Neural crest cell (in vitro differentiated cells): ENCODE results near the gene HOXD12. TPM values are rescaled to one million over a fixed set of nuclear protein-coding genes. Genes with fewer than 3 reads are reported as not detected.

ENCODE experiments used
- DNase-seq: peaks from one replicate; pipeline ENCODE4 v3.0.0; 2021; ENCODE audit warnings: low read depth, mixed read lengths, low spot score
- H3K27ac Mint-ChIP-seq: one replicate; pipeline ENCODE4 v1.8.0; 2021; ENCODE audit warnings: mild to moderate bottlenecking, mixed read lengths; ENCODE audit not compliant: unreplicated experiment
- H3K27me3 Mint-ChIP-seq: 2 replicates; pipeline ENCODE4 v1.8.0; 2021; ENCODE audit warnings: low read depth, mild to moderate bottlenecking, mixed read lengths
- H3K36me3 Mint-ChIP-seq: 2 replicates; pipeline ENCODE4 v1.8.0; 2021; ENCODE audit warnings: low read depth, mild to moderate bottlenecking, mixed read lengths
- H3K4me1 Mint-ChIP-seq: 2 replicates; pipeline ENCODE4 v1.8.0; 2021; ENCODE audit warnings: mixed read lengths
- H3K4me3 Mint-ChIP-seq: one replicate; pipeline ENCODE4 v1.8.0; 2021; ENCODE audit warnings: mild to moderate bottlenecking, mixed read lengths
- H3K9me3 Mint-ChIP-seq: 2 replicates; pipeline ENCODE4 v1.8.0; 2021; ENCODE audit warnings: mixed read lengths
- total RNA-seq: library from RNA; stranded (reverse); gene quantifications from 2 replicates; pipeline ENCODE4 v1.2.1, GENCODE V29; 2021
- TF ChIP-seq, protein P1 (sequence below): fragments of 200-600 bp; sonication (generic); conservative IDR thresholded peaks from 2 replicates; pipeline ENCODE4 v1.5.0; 2021; ENCODE audit warnings: antibody characterized with exemption, mild to moderate bottlenecking

The HOXD12 gene
- total RNA-seq, 1 donor from 2014 or later, result not detected

DNA sequence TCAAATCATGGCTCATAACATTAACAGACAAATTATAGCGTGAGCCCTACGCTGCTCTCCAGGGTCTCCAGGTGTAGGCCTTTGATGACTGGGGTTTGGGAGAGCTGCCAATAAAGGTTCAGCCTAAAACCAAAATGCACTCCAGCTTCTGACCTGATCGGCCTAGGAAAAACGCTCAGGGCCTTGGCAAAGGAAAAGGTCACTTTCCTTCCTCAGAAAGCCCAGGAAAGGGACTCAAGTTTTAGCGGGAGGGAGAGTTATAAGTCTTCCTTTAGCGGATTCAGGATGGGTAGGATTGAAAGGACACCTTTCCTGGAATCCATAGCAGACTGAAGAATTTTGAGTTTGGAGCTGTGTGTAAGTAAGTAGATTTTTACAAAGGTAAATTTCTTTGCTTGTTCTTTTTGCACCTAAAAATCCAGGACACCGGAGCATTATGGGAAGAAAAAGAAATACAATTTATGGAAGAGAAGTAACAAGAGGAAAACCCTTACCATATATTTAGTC lies 24.6 kb upstream of the HOXD12 start:
- peaks cover 2% of the 10 kb centered on the region for H3K36me3 Mint-ChIP-seq
- no peak for DNase-seq
- peaks cover 7% of the 10 kb centered on the region for H3K4me1 Mint-ChIP-seq
- H3K9me3 Mint-ChIP-seq, result no peaks in the 10 kb centered on the region
- H3K4me3 Mint-ChIP-seq, result no peak overlapping the region
- TF ChIP-seq, protein P1, sequence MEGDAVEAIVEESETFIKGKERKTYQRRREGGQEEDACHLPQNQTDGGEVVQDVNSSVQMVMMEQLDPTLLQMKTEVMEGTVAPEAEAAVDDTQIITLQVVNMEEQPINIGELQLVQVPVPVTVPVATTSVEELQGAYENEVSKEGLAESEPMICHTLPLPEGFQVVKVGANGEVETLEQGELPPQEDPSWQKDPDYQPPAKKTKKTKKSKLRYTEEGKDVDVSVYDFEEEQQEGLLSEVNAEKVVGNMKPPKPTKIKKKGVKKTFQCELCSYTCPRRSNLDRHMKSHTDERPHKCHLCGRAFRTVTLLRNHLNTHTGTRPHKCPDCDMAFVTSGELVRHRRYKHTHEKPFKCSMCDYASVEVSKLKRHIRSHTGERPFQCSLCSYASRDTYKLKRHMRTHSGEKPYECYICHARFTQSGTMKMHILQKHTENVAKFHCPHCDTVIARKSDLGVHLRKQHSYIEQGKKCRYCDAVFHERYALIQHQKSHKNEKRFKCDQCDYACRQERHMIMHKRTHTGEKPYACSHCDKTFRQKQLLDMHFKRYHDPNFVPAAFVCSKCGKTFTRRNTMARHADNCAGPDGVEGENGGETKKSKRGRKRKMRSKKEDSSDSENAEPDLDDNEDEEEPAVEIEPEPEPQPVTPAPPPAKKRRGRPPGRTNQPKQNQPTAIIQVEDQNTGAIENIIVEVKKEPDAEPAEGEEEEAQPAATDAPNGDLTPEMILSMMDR, result no peak
- no peak overlapping the region for H3K27ac Mint-ChIP-seq
- peaks cover 98% of the 10 kb centered on the region for H3K27me3 Mint-ChIP-seq

- H3K27ac Mint-ChIP-seq, result no peak overlapping the region
- TF ChIP-seq, protein P1, result no peak
- H3K9me3 Mint-ChIP-seq, result no peaks in the 10 kb centered on the region
- H3K4me1 Mint-ChIP-seq, result peaks cover 7% of the 10 kb centered on the region
- peaks cover 2% of the 10 kb centered on the region for H3K36me3 Mint-ChIP-seq
- no peak overlapping the region for H3K4me3 Mint-ChIP-seq
- DNase-seq, result no peak
- peaks cover 96% of the 10 kb centered on the region for H3K27me3 Mint-ChIP-seq
These were observed 24.1 kb upstream of the HOXD12 start for GRCh38 chr2:176075481-176075880.

DNA sequence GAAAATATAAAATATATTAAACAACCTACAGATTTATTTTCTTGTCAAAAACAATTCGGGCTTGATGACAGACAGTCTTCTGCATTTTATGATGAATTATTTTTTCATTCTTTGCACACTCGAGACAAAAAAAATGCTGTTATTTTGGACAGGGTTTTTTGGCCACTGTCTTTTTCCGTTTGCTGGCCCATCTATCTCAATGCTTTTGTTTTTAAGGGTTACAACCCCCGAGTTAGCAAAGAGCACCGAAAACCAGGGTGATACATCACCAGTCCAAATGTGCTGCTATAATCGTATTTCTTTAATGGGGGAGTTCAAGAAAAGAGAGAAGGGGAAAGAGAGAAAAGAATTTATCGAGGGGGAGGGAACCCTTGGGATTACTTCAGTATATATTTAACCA lies 23.5 kb upstream of the HOXD12 start:
- no peak overlapping the region for H3K4me3 Mint-ChIP-seq
- H3K36me3 Mint-ChIP-seq, result peaks cover 4% of the 10 kb centered on the region
- no peak for DNase-seq
- TF ChIP-seq, protein P1, result no peak
- peaks cover 10% of the 10 kb centered on the region for H3K4me1 Mint-ChIP-seq
- H3K9me3 Mint-ChIP-seq, result no peaks in the 10 kb centered on the region
- peaks cover 96% of the 10 kb centered on the region for H3K27me3 Mint-ChIP-seq
- no peak overlapping the region for H3K27ac Mint-ChIP-seq

- H3K27ac Mint-ChIP-seq, result no peak overlapping the region
- H3K9me3 Mint-ChIP-seq, result no peaks in the 10 kb centered on the region
- DNase-seq, result no peak
- H3K27me3 Mint-ChIP-seq, result peaks cover 96% of the 10 kb centered on the region
- H3K4me1 Mint-ChIP-seq, result peaks cover 13% of the 10 kb centered on the region
- TF ChIP-seq, protein P1, result no peak
- H3K4me3 Mint-ChIP-seq, result peak overlapping the region; percentile 39
- peaks cover 5% of the 10 kb centered on the region for H3K36me3 Mint-ChIP-seq
These were observed 22.8 kb upstream of the HOXD12 start for GRCh38 chr2:176076796-176077195.

DNA sequence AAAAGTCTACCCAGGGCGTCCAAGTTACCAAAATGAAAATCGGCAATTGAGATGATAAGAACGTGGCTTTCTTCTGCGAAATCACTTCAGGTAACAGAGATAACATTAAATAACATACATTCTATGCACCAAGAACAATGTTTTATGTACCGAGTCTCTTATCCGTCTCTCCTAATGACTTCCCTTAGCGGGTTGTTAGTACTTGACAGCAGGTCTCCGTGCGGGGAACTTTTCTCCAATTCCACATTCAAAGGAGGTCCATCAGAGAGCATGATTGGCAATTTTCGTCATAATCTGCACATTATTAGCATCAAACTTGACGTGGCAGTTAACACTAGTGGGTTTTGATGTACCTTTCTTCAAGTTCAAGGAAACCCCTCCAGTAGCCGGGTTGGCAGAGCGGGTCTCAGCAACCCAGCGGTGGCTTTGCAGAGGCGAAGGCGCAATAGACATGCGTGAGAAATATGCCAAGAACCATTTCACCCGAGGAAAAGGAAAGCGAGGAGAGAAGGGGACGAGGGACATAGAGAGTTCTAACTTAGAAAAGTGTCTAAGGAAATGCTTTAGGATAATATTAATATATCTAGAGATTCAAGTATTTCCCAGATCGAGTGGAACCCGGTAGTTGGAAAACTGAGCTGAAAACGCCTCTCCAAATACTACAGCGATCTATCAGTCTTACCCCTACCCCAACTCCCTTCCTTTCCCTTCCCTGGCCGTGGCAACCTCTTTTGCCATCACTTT lies 20.9 kb upstream of the HOXD12 start:
- Mint-ChIP-seq H3K9me3 (no peaks in the 10 kb centered on the region), H3K4me3 (peak overlapping the region; percentile 76), H3K4me1 (peaks cover 13% of the 10 kb centered on the region), H3K36me3 (peaks cover 6% of the 10 kb centered on the region), H3K27ac (no peak overlapping the region), H3K27me3 (peaks cover 96% of the 10 kb centered on the region)
- TF ChIP-seq, protein P1, result no peak
- no peak for DNase-seq
